H9 (cell line): ENCODE measurements around the gene TARBP2. TPM values are rescaled to one million over a fixed set of nuclear protein-coding genes. Genes with fewer than 3 reads are reported as not detected.
"Not testable (repeated sequence)": the region's sequence is repeated elsewhere in the genome, so short reads cannot be mapped to it uniquely, and the experiment has no call there.

Source experiments
- DNase-seq: peaks from one replicate; pipeline ENCODE4 v3.0.0-alpha.2; 2017
- H2AFZ ChIP-seq: one replicate; pipeline ENCODE4 v1.6.1; 2013; ENCODE audit warnings: mild to moderate bottlenecking, low read length, control low read depth, moderate library complexity
- H2AK5ac ChIP-seq: 2 replicates; pipeline ENCODE4 v1.6.1; 2013; ENCODE audit warnings: low read length, control low read depth, mixed read lengths; ENCODE audit not compliant: insufficient read length
- H2BK120ac ChIP-seq: one replicate; pipeline ENCODE4 v1.6.1; 2013; ENCODE audit warnings: low read depth, mild to moderate bottlenecking, low read length, control low read depth, inconsistent platforms; ENCODE audit not compliant: poor library complexity, severe bottlenecking
- H2BK12ac ChIP-seq: 2 replicates; pipeline ENCODE4 v1.6.1; 2013; ENCODE audit warnings: low read length, control low read depth, mixed read lengths, low read depth; ENCODE audit not compliant: insufficient read length
- H2BK15ac ChIP-seq: 2 replicates; pipeline ENCODE4 v1.6.1; 2013; ENCODE audit warnings: low read depth, low read length, control low read depth
- H2BK20ac ChIP-seq: one replicate; pipeline ENCODE4 v1.6.1; 2013; ENCODE audit warnings: low read depth, mild to moderate bottlenecking, low read length, control low read depth, inconsistent platforms; ENCODE audit not compliant: poor library complexity, severe bottlenecking
- H2BK5ac ChIP-seq: 2 replicates; pipeline ENCODE4 v1.6.1; 2013; ENCODE audit warnings: low read length, control low read depth, mixed read lengths; ENCODE audit not compliant: insufficient read length
- H3K14ac ChIP-seq: 2 replicates; pipeline ENCODE4 v1.6.1; 2013; ENCODE audit warnings: low read length, control low read depth; ENCODE audit not compliant: insufficient read depth
- H3K18ac ChIP-seq: 2 replicates; pipeline ENCODE4 v1.6.1; 2013; ENCODE audit warnings: low read depth, mild to moderate bottlenecking, mixed read lengths, low read length, control low read depth; ENCODE audit not compliant: insufficient read length
- H3K23ac ChIP-seq: 2 replicates; pipeline ENCODE4 v1.6.1; 2013; ENCODE audit warnings: low read length, control low read depth, mixed read lengths, low read depth; ENCODE audit not compliant: insufficient read length
- H3K23me2 ChIP-seq: 2 replicates; pipeline ENCODE4 v1.6.1; 2013; ENCODE audit warnings: low read depth, mild to moderate bottlenecking, mixed read lengths, low read length, control low read depth; ENCODE audit not compliant: insufficient read length, poor library complexity, severe bottlenecking
- H3K27ac ChIP-seq: 2 replicates; pipeline ENCODE4 v1.5.1; 2013; ENCODE audit warnings: low read length, control low read depth, mixed read lengths, low read depth; ENCODE audit not compliant: insufficient read length
- H3K27me3 ChIP-seq: 2 replicates; pipeline ENCODE4 v1.6.1; 2013; ENCODE audit warnings: low read length, control low read depth, inconsistent platforms; ENCODE audit not compliant: insufficient read depth
- H3K4ac ChIP-seq: 2 replicates; pipeline ENCODE4 v1.6.1; 2013; ENCODE audit warnings: low read depth, mild to moderate bottlenecking, control low read depth, inconsistent platforms, low read length, moderate library complexity
- H3K4me1 ChIP-seq: 2 replicates; pipeline ENCODE4 v1.6.1; 2013; ENCODE audit warnings: low read length, control low read depth, inconsistent platforms; ENCODE audit not compliant: insufficient read depth
- H3K4me2 ChIP-seq: 2 replicates; pipeline ENCODE4 v1.6.1; 2013; ENCODE audit warnings: low read length, control low read depth, mixed read lengths; ENCODE audit not compliant: insufficient read length, insufficient read depth
- H3K56ac ChIP-seq: 2 replicates; pipeline ENCODE4 v1.6.1; 2013; ENCODE audit warnings: low read depth, mild to moderate bottlenecking, mixed read lengths, low read length, control low read depth; ENCODE audit not compliant: insufficient read length
- H3K79me1 ChIP-seq: 2 replicates; pipeline ENCODE4 v1.6.1; 2013; ENCODE audit warnings: low read depth, mild to moderate bottlenecking, moderate library complexity, low read length, control low read depth, inconsistent platforms; ENCODE audit not compliant: insufficient read depth, poor library complexity, severe bottlenecking
- H3K79me2 ChIP-seq: 2 replicates; pipeline ENCODE4 v1.6.1; 2013; ENCODE audit warnings: low read length, control low read depth, inconsistent platforms; ENCODE audit not compliant: insufficient read depth
- H3K9ac ChIP-seq: 2 replicates; pipeline ENCODE4 v1.6.1; 2013; ENCODE audit warnings: low read length, control low read depth, mixed read lengths; ENCODE audit not compliant: insufficient read length; ENCODE audit errors: extremely low read depth
- H3K9me3 ChIP-seq: one replicate; pipeline ENCODE4 v1.6.1; 2013; ENCODE audit warnings: low read depth, low read length, inconsistent platforms; ENCODE audit not compliant: control insufficient read depth
- H3T11ph ChIP-seq: one replicate; pipeline ENCODE4 v1.6.1; 2013; ENCODE audit warnings: mild to moderate bottlenecking, low read length, control low read depth, inconsistent platforms
- H4K20me1 ChIP-seq: one replicate; pipeline ENCODE4 v1.6.1; 2013; ENCODE audit not compliant: control insufficient read depth, insufficient read length, insufficient read depth
- H4K5ac ChIP-seq: 2 replicates; pipeline ENCODE4 v1.6.1; 2013; ENCODE audit warnings: low read depth, mild to moderate bottlenecking, mixed read lengths, low read length, control low read depth; ENCODE audit not compliant: insufficient read length
- H4K8ac ChIP-seq: replicated peaks from 2 replicates; pipeline ENCODE4 v1.6.1; 2013; ENCODE audit warnings: low read length, control low read depth, mixed read lengths, low read depth; ENCODE audit not compliant: insufficient read length
- H4K91ac ChIP-seq: 2 replicates; pipeline ENCODE4 v1.6.1; 2013; ENCODE audit warnings: low read depth, mild to moderate bottlenecking, moderate library complexity, mixed read lengths, low read length, control low read depth; ENCODE audit not compliant: insufficient read length
- H3K27ac Mint-ChIP-seq, 3 experiments: 2 replicates in 2 of 3; 3 replicates in 1 of 3; pipeline ENCODE4 v1.8.0; 2020 to 2021; ENCODE audit warnings: mixed read lengths in 3 of 3, mild to moderate bottlenecking in 1 of 3, moderate library complexity in 1 of 3
- H3K27me3 Mint-ChIP-seq: 2 replicates; pipeline ENCODE4 v1.8.0; 2021; ENCODE audit warnings: low read depth, mild to moderate bottlenecking, moderate library complexity, mixed read lengths
- H3K36me3 Mint-ChIP-seq, 3 experiments: 2 replicates in 2 of 3; 3 replicates in 1 of 3; pipeline ENCODE4 v1.8.0; 2020 to 2021; ENCODE audit warnings: low read depth in 3 of 3, mixed read lengths in 3 of 3; ENCODE audit not compliant: insufficient read depth in 1 of 3
- H3K4me1 Mint-ChIP-seq, 2 experiments: 2 replicates each; pipeline ENCODE4 v1.8.0; 2020; ENCODE audit warnings: mixed read lengths in 2 of 2
- H3K4me3 Mint-ChIP-seq, 2 experiments: 2 replicates in 1 of 2; 3 replicates in 1 of 2; pipeline ENCODE4 v1.8.0; 2020 to 2021; ENCODE audit warnings: mild to moderate bottlenecking in 2 of 2, mixed read lengths in 2 of 2, moderate library complexity in 1 of 2
- H3K9me3 Mint-ChIP-seq, 2 experiments: 2 replicates in 1 of 2; 3 replicates in 1 of 2; pipeline ENCODE4 v1.8.0; 2020; ENCODE audit warnings: mild to moderate bottlenecking in 2 of 2, mixed read lengths in 2 of 2, moderate library complexity in 1 of 2
- WGBS: extraction: QIAGEN DNeasy Blood & Tissue Kit; methylation state at CpG from one replicate; pipeline ENCODE4 v1.1.7; 2013; ENCODE audit warnings: missing lambda C conversion rate, low lambda C conversion rate, mixed read lengths; ENCODE audit not compliant: insufficient read length; ENCODE audit errors: extremely low coverage; 5-methylcytosine and 5-hydroxymethylcytosine counted together
- total RNA-seq: library from RNA; stranded (reverse); gene quantifications from 2 replicates; pipeline ENCODE4 v1.2.1, GENCODE V29; 2021
- TF ChIP-seq, protein P1 (sequence below): fragments of 200-600 bp; sonication (generic); conservative IDR thresholded peaks from 3 replicates; pipeline ENCODE4 v1.8.0; 2021; ENCODE audit warnings: antibody characterized with exemption, mild to moderate bottlenecking

The TARBP2 gene
- total RNA-seq, 1 experiment from 2014 or later = 79.2 TPM

DNA sequence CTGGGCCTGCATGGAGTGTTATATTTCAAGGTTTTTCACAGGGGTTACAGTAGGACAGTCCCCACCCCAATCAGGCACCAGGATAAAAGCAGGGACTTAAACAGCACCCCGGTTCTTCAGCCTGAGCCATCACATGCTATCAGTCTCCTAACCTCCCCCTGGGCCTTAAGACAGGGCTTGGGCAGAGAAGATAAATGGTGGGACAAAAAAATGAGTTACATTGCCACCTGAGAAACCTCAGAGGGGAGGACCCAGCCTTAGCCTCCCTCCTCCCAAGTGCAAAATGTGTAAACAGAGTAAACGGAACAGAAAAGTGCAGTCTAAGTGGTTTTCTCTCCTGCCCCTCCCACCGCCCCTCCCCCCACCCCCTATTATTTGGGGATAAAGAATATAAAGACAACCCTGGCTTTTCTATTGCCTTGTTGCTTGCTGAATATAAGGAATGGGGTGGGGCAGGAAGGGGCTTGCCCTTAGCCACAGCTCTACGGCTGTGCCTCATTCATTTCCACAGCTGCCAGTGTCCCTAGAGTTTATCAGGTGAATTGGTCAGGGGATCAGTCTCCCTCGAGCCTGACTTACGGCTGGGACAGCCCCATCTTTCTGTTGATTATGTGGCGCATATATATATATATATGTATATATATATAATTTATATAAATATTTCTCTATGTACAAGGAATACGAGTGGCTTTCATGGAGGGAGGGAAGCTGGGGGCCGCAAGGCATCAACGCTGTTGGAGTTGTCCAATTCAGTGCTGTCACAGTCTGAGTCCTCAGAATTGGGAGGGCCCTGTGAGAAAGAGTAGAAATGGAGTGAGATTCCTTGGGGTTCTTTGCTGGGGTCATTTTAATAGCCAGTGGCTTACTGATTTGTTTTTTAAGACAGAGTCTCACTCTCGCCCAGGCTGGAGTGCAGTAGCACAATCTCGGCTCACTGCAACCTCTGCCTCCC lies 20.3 kb upstream of the TARBP2 start:
- no peaks in the 10 kb centered on the region for H3K27me3 ChIP-seq
- no peak overlapping the region for H3K9ac ChIP-seq
- peaks cover 33 to 48% of the 10 kb centered on the region in 2 experiments for H3K4me1 Mint-ChIP-seq
- no peak overlapping the region for H3K4me2 ChIP-seq
- no peaks in the 10 kb centered on the region for H3K9me3 ChIP-seq
- H3K9me3 Mint-ChIP-seq = no peaks in the 10 kb centered on the region
- H3K23me2 ChIP-seq = no peaks in the 10 kb centered on the region
- H3T11ph ChIP-seq = no peak overlapping the region
- no CpG with 5 or more reads among the region's 12 CpGs for WGBS
- no peak overlapping the region for H4K91ac ChIP-seq
- H3K27ac Mint-ChIP-seq = peak overlapping the region in 2 of 3 experiments; percentile 75 to 91; a peak in 3 of 7 replicates
- no peaks in the 10 kb centered on the region for H3K79me2 ChIP-seq
- no peak overlapping the region for H3K14ac ChIP-seq
- no peak overlapping the region for H2BK12ac ChIP-seq
- no peaks in the 10 kb centered on the region for H3K4me1 ChIP-seq
- no peaks in the 10 kb centered on the region; the same call in 1 of the 2 replicates for H3K27me3 Mint-ChIP-seq
- TF ChIP-seq, protein P1, sequence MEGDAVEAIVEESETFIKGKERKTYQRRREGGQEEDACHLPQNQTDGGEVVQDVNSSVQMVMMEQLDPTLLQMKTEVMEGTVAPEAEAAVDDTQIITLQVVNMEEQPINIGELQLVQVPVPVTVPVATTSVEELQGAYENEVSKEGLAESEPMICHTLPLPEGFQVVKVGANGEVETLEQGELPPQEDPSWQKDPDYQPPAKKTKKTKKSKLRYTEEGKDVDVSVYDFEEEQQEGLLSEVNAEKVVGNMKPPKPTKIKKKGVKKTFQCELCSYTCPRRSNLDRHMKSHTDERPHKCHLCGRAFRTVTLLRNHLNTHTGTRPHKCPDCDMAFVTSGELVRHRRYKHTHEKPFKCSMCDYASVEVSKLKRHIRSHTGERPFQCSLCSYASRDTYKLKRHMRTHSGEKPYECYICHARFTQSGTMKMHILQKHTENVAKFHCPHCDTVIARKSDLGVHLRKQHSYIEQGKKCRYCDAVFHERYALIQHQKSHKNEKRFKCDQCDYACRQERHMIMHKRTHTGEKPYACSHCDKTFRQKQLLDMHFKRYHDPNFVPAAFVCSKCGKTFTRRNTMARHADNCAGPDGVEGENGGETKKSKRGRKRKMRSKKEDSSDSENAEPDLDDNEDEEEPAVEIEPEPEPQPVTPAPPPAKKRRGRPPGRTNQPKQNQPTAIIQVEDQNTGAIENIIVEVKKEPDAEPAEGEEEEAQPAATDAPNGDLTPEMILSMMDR = no peak
- H3K27ac ChIP-seq = no peak overlapping the region
- no peak overlapping the region for H2AK5ac ChIP-seq
- no peak overlapping the region for H4K5ac ChIP-seq
- no peak overlapping the region for H3K23ac ChIP-seq
- no peak overlapping the region for H2BK15ac ChIP-seq
- no peak overlapping the region for H3K4me3 Mint-ChIP-seq
- H2BK20ac ChIP-seq = no peak overlapping the region
- H4K20me1 ChIP-seq = no peaks in the 10 kb centered on the region
- H4K8ac ChIP-seq = no peak overlapping the region
- no peak for DNase-seq
- H2BK120ac ChIP-seq = no peak overlapping the region
- peaks cover 53 to 88% (median 86%) of the 10 kb centered on the region in 3 experiments for H3K36me3 Mint-ChIP-seq
- H2AFZ ChIP-seq = no peak overlapping the region
- no peak overlapping the region for H3K56ac ChIP-seq
- H2BK5ac ChIP-seq = no peak overlapping the region
- no peak overlapping the region for H3K18ac ChIP-seq
- H3K4ac ChIP-seq = no peak overlapping the region
- H3K79me1 ChIP-seq = no peaks in the 10 kb centered on the region

DNA sequence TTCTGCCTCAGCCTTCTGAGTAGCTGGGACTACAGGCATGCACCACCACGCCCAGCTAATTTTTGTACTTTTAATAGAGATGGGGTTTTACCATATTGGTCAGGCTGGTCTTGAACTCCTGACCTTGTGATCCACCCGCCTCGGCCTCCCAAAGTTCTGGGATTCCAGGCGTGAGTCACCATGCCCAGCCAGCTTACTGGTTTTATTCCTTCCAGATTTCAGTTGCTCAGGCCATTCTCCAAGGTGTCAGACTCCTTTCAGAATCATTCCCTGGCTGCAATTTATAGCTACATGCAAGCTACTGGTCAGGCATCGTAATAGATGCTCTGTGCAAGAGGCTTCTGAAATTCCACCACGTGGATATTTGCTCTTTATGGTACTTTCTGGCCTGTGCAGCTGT lies 19.6 kb upstream of the TARBP2 start:
- peak overlapping the region in 2 of 3 experiments; percentile 91 to 92; a peak in 4 of 7 replicates for H3K27ac Mint-ChIP-seq
- not testable (repeated sequence) for H3K4me1 ChIP-seq, H3K9me3 Mint-ChIP-seq, H3K79me1 ChIP-seq, H2AFZ ChIP-seq, H3K4me2 ChIP-seq, H3K56ac ChIP-seq, H3K4me3 Mint-ChIP-seq, H4K91ac ChIP-seq, H2AK5ac ChIP-seq, H3K18ac ChIP-seq, H4K20me1 ChIP-seq, H4K5ac ChIP-seq, H2BK15ac ChIP-seq, H3K23me2 ChIP-seq, H3K4ac ChIP-seq, H3K23ac ChIP-seq, DNase-seq, H3K27me3 ChIP-seq, H2BK20ac ChIP-seq, H3T11ph ChIP-seq, H3K14ac ChIP-seq, H2BK5ac ChIP-seq, H2BK12ac ChIP-seq, H3K27ac ChIP-seq, H3K27me3 Mint-ChIP-seq, H3K79me2 ChIP-seq, H3K9ac ChIP-seq, H3K9me3 ChIP-seq, H2BK120ac ChIP-seq, H4K8ac ChIP-seq
- H3K4me1 Mint-ChIP-seq = peaks cover 26 to 43% of the 10 kb centered on the region in 2 experiments
- no CpG with 5 or more reads among the region's 6 CpGs for WGBS
- H3K36me3 Mint-ChIP-seq = peaks cover 48 to 87% (median 84%) of the 10 kb centered on the region in 3 experiments
